Epithelial cell of proximal tubule (primary cell): ENCODE data around the gene GPR62. TPM values are rescaled to one million over a fixed set of nuclear protein-coding genes. Genes with fewer than 3 reads are reported as not detected.

ENCODE experiments used
- DNase-seq: peaks from one replicate; pipeline ENCODE4 v3.0.0-alpha.2; 2011; ENCODE audit warnings: low read depth
- H3K4me3 ChIP-seq: 2 replicates; pipeline ENCODE4 v1.5.1; 2011; ENCODE audit warnings: low read depth, mild to moderate bottlenecking, low read length
- CTCF ChIP-seq: conservative IDR thresholded peaks from 2 replicates; pipeline ENCODE4 v1.5.1; 2012; ENCODE audit warnings: low read depth, mild to moderate bottlenecking, low read length
- total RNA-seq: library from RNA; depleted of rRNA; stranded (reverse); fragments of >200 nt; gene quantifications from 2 replicates; pipeline ENCODE4 v1.2.3, GENCODE V29; 2015

GPR62 gene
- total RNA-seq, 1 donor from 2014 or later: not detected

GRCh38 chr3:51929420-51930003, 25.7 kb upstream of the GPR62 start:
- no peak for DNase-seq
- no peak for TF ChIP-seq CTCF
- H3K4me3 ChIP-seq: no peak overlapping the region

GRCh38 chr3:51930439-51930838, 24.7 kb upstream of the GPR62 start:
- no peak for TF ChIP-seq CTCF
- no peak for DNase-seq
- no peak overlapping the region for H3K4me3 ChIP-seq

- TF ChIP-seq CTCF: no peak
- no peak for DNase-seq
- H3K4me3 ChIP-seq: no peak overlapping the region
Measured at GRCh38 chr3:51931756-51932155, 23.4 kb upstream of the GPR62 start.

GRCh38 chr3:51932471-51933370, 22.5 kb upstream of the GPR62 start:
- DNase-seq: no peak
- no peak overlapping the region for H3K4me3 ChIP-seq
- no peak for TF ChIP-seq CTCF

- no peak overlapping the region for H3K4me3 ChIP-seq
- no peak for DNase-seq
- no peak for TF ChIP-seq CTCF
Measured at GRCh38 chr3:51933471-51934138, 21.6 kb upstream of the GPR62 start.

GRCh38 chr3:51934139-51934850, 20.9 kb upstream of the GPR62 start:
- DNase-seq: no peak
- no peak overlapping the region for H3K4me3 ChIP-seq
- no peak for TF ChIP-seq CTCF
